GM21576 (cell line): ENCODE measurements around the gene DNM1.

Experiments
- ATAC-seq: cut with Tn5 transposase; IDR thresholded peaks from one replicate; pipeline ENCODE4 v1.9.1; 2021; ENCODE audit warnings: mild to moderate bottlenecking, moderate library complexity; ENCODE audit not compliant: unreplicated experiment

DNM1 gene

DNA sequence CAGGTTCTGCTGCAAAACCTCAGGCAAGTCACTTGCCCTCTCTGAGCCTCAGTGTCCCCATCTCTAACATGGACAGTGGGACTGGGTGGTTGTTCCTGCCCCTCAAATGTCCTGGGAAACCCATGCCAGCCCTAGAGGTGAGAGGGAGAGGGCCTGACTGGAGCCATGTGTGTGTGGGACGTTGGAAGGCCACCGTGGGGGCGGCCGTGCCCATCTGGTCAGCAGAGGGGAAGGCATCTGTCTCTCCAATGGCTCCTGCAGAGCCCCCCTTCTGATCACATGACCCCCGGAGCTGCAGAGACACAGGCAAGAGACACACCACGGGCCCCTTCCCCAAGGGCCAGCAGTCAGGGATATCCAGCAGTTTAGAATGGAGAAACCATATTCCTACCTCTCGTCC lies 1.7 kb downstream of the DNM1 start:
- no peak for ATAC-seq

DNA sequence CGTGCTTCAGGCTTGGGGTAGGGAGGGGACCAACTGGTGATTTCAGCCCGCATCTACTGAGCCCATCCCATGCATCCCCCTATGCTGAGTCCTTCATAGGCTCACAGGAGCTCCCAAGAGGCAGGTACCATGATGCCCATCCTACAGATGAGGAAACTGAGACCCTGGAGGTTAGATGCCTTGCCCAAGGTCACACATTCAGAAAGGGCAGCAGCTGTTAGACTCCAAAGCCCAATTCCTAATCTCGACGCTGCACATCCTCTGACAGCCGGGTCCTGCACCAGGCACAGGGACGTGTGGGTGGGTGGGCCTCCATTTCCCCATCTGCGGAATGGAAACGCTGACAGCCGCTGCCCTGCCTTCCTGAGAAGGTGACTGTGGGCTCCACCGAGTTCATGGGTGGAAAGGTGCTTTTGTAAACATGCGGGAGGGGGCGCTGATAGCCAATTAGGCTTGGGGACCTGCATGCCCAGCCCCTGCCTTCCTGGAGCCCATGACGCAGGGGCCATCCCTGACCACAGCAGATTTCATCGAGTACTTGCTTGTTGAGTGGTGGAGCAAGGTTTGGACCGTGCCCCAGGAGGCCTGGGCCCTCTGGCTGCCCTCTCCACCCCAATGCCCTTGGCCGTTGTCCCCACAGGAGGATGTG lies 2.2 kb downstream of the DNM1 start:
- no peak for ATAC-seq

GRCh38 chr9:128206484-128206883 lies 3.3 kb downstream of the DNM1 start:
- no peak for ATAC-seq

DNA sequence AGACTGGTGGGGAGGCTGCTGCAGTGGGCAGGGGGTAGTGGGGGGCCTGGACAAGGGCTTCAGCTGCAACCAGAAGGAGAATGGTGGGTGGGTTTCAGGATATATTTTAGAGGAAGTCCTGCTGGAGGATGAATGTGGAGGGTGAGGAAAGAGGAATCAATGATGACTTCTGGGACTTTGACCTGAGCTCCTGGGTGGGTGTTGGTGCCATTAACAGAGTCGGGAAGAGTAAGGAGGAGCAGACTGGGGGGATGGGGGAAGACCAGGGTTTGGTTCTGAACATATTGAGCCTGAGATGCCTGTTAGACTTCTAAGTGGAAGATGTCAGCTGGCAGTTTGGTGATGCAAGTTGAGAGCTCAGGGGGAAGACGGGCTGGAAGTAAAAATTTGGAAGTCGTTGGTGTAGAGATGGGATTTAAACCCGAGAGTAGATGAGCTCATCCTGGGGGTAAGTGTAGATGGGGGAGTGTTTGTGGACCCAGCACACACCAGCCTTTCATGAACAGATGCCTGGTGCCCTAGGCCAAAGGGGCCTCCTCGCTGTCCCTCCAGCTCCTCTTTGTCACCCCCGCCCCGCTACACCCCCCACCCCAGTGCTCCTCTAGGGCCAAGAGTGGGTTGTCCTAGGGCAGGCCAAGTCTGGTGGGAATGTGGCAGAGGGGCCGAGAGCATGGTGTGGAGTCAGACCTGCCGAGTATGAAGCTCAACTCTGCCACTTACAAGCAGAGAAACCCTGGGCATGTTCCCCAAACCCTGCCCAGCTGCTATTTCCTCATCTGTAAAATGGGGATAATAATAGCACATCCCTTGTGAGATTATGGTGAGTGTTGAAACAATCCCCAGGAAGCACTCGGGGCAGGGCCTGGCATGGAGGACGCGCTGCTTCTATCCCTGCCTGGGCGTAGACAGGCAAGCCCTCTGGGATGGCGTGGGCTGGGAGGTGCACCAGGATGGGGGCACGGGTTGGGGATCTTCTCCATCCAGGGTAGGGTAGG lies 4.0 kb downstream of the DNM1 start:
- ATAC-seq: no peak

- no peak for ATAC-seq
These were observed 5.2 kb downstream of the DNM1 start for GRCh38 chr9:128208386-128208785.

- ATAC-seq: no peak
These were observed 5.9 kb downstream of the DNM1 start for GRCh38 chr9:128208946-128209669.

DNA sequence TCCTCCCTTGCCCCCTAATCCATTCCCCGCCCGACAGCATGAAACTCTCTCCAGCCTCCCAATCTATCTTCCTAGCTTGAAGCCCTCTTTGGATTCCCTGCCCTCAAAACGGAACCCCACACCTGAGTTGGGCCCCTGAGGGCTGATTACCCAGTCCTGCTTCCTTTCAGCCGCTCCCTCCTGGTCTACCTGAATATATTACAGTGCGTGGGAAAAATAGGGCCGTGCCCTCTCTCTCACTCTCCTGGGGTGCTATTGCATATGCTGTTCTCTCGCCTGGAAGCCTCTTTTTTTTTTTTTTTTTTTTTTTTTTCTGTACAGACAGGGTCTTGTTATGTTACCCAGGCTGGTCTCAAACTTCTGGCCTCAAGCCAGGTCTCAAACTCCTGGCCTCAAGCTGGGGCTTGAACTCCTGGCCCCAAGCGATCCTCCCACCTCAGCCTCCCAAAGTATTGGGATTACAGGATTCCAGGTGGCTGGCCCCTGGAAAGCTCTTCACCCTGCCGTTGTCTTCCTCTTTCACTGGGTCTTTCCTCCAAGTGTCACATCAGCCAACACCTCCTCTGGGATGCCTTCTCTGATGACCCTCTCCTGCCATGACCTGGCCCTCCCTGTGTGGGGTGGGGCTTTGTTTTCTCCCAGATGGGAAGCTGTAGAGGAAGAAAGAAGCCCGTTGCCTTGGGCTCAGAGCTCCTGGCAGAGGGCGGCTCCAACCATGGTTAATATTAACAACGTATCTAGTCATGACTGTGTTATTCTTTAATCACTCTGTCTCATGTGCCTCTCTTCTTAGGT lies 8.2 kb downstream of the DNM1 start:
- no peak for ATAC-seq

GRCh38 chr9:128211981-128212281 lies 8.8 kb downstream of the DNM1 start:
- no peak for ATAC-seq

DNA sequence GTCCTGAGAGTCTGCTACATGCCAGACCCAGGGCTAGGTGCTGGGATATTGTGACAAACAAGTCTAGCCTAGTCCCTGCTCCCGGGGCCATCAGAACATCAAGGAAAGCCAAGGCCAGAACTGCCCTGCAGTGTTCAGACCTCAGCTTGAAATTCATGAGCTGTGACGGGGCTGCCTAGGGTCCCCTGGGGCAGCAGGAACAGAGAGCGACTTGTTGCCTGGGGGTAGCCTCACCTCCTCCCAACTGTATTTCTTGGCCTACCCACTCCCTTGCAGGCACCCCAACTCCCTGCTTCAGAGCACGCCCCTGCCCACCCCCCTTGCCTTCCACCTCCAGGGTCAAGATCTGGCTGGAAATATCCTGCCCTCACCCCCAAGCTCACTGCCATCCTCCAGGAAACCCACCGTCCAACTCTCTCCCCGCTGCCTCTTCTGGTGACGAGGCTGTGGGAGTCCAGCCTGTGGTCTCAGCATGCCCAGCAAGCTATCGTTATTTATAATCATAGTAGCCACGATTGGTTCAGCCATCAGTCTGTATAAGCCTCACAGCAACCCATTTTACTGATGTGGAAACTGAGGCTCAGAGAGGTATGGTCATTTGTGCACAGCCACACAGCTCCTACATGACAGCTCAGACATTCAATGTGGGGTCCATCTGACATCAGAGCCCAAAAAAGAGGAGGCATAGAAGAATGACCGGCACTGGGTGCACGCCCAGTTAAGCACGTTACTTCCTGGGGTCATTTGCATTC lies 10.7 kb downstream of the DNM1 start:
- no peak for ATAC-seq

- no peak for ATAC-seq
These were observed 11.7 kb downstream of the DNM1 start for GRCh38 chr9:128214571-128215490.

GRCh38 chr9:128215491-128216409 lies 12.6 kb downstream of the DNM1 start:
- no peak for ATAC-seq

- no peak for ATAC-seq
These were observed 13.8 kb downstream of the DNM1 start for GRCh38 chr9:128216781-128217553.

DNA sequence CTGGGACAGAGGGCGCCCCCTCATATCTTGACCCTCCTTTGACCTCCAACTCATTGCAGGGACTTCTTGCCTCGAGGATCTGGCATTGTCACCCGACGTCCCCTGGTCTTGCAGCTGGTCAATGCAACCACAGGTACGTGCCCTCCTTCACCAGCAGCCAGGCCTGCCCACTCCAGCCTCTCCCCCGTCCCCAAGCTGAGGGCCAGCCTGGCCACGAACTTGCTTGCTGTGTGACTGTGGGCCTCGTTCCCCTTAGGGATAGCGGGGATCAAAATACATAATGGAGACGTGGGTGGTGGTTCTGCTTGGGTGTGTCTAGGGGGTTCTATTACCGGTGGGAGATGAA lies 15.0 kb downstream of the DNM1 start:
- no peak for ATAC-seq

DNA sequence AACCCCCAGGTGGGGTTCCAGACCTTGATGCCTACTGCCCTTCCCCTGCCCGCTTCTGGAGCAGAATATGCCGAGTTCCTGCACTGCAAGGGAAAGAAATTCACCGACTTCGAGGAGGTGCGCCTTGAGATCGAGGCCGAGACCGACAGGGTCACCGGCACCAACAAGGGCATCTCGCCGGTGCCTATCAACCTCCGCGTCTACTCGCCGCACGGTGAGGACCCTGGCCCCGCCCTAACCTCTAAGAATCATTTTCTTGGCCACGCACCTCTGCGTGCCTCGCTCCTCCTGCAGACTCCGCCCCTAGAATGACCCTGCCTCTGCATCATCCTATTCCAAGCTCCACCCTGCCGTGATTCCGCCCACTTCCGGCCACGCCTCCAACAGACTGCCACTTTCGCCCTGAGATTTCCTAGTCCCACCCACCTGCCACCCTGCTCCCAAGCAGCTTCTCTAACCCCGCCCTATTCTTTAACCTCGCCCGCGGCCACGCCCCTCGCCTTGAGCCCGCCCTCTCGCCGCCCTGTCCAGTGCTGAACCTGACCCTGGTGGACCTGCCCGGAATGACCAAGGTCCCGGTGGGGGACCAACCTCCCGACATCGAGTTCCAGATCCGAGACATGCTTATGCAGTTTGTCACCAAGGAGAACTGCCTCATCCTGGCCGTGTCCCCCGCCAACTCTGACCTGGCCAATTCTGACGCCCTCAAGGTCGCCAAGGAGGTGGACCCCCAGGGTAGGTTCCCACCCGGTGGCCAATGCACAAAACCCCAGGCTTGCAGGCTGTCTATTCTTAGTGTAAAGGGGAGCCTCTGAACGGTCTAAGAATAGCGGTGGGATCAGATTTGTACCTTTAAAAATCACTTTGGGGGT lies 15.6 kb downstream of the DNM1 start:
- ATAC-seq: peak; percentile 95

DNA sequence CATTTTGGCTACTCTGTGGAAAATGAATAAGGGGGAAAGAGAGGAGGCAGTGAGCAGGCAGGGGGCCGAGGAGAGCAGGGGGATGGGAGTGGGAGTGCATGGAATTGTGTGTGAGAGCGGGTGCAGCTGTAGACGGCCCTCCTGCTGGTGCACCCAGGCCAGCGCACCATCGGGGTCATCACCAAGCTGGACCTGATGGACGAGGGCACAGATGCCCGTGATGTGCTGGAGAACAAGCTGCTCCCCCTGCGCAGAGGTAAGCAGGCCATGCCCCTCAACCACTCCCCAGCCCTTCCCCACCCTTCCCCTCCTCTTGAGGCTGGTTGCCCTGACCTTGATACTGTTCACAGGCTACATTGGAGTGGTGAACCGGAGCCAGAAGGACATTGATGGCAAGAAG lies 16.7 kb downstream of the DNM1 start:
- no peak for ATAC-seq

DNA sequence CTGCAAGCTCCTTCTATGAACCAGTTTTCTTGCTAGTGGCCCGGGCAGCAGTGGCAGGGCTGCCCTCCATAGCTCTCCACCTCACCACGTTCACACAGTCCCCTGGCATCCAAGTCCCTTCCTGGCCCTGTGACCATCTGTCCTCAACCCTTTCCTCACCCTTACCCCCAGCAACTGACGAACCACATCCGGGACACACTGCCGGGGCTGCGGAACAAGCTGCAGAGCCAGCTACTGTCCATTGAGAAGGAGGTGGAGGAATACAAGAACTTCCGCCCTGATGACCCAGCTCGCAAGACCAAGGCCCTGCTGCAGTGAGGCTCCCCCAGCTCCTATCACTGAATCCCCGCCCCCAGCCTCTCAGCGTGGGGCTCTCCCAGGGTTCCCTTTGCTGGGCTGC lies 18.8 kb downstream of the DNM1 start:
- ATAC-seq: no peak
